NCI-H526 (cell line): Measurements from ENCODE around the gene MS4A4E.
"Not testable (repeated sequence)": the region's sequence is repeated elsewhere in the genome, so short reads cannot be mapped to it uniquely, and the experiment has no call there.

Experiments
- DNase-seq, 2 experiments: peaks; one replicate each; lab custom pipeline; 2025; lab: John Stamatoyannopoulos, UW

Gene MS4A4E

GRCh38 chr11:60242740-60243239 lies at the start of gene MS4A4E:
TSS of gene MS4A4E (minus strand) at chr11:60243137. CDS start at chr11:60230055, 13,082 bp downstream.
- DNase-seq = no peak

GRCh38 chr11:60292145-60292544 lies 49.2 kb upstream of the MS4A4E start:
- no peak for DNase-seq

- DNase-seq = no peak
These were observed 45.6 kb upstream of the MS4A4E start for GRCh38 chr11:60288531-60288930.

- DNase-seq = not testable (repeated sequence)
These were observed 42.6 kb upstream of the MS4A4E start for GRCh38 chr11:60285411-60286126.

- no peak for DNase-seq
These were observed 39.3 kb upstream of the MS4A4E start for GRCh38 chr11:60282286-60282685.

- DNase-seq = no peak
These were observed 38.5 kb upstream of the MS4A4E start for GRCh38 chr11:60281485-60281884.

- no peak for DNase-seq
These were observed 37.5 kb upstream of the MS4A4E start, which contains the start of gene MS4A4A for GRCh38 chr11:60280412-60280811. TSS of gene MS4A4A (plus strand) at chr11:60280666. CDS start at chr11:60280676, 10 bp downstream.

GRCh38 chr11:60274416-60274815 lies 31.5 kb upstream of the MS4A4E start:
- DNase-seq = no peak

GRCh38 chr11:60265373-60266214 lies 22.7 kb upstream of the MS4A4E start:
- DNase-seq = peak; percentile 18 to 57

GRCh38 chr11:60264644-60265043 lies 21.7 kb upstream of the MS4A4E start:
- no peak for DNase-seq

- no peak for DNase-seq
These were observed 20.5 kb upstream of the MS4A4E start for GRCh38 chr11:60263402-60263801.

- DNase-seq = no peak
These were observed 18.1 kb upstream of the MS4A4E start for GRCh38 chr11:60261014-60261413.

GRCh38 chr11:60257956-60258722 lies 15.2 kb upstream of the MS4A4E start:
- no peak for DNase-seq

- DNase-seq = no peak
These were observed 9.5 kb upstream of the MS4A4E start for GRCh38 chr11:60252213-60253108.

- DNase-seq = peak; percentile 12 to 69
These were observed 8.7 kb upstream of the MS4A4E start for GRCh38 chr11:60251485-60252212.

- DNase-seq = no peak
These were observed 1.2 kb downstream of the MS4A4E start for GRCh38 chr11:60241786-60242185.

- DNase-seq = no peak
These were observed 2.3 kb downstream of the MS4A4E start for GRCh38 chr11:60240662-60241061.

GRCh38 chr11:60235321-60235720 lies 7.6 kb downstream of the MS4A4E start:
- no peak for DNase-seq

- DNase-seq = no peak
These were observed 12.3 kb downstream of the MS4A4E start for GRCh38 chr11:60230681-60231080.

- DNase-seq = no peak
These were observed 20.8 kb downstream of the MS4A4E start for GRCh38 chr11:60222141-60222540.
